Large intestine (tissue), 3 donors: ENCODE data around the gene NSUN3. TPM values are rescaled to one million over a fixed set of nuclear protein-coding genes. Genes with fewer than 3 reads are reported as not detected.

Experiments
- DNase-seq, 2 donors: peaks; one replicate each; pipeline versions ENCODE4 v3.0.0 to v3.0.0-alpha.2; 2013
- H3K27ac ChIP-seq: one replicate; pipeline ENCODE4 v1.5.1; 2013; ENCODE audit warnings: low read length
- H3K27me3 ChIP-seq: 2 replicates; pipeline ENCODE4 v1.6.1; 2013; ENCODE audit warnings: low read length; ENCODE audit not compliant: control insufficient read depth, insufficient read depth
- H3K36me3 ChIP-seq: 2 replicates; pipeline ENCODE4 v1.6.1; 2013; ENCODE audit warnings: low read length; ENCODE audit not compliant: control insufficient read depth, insufficient read depth
- H3K4me1 ChIP-seq: one replicate; pipeline ENCODE4 v1.6.1; 2013; ENCODE audit warnings: low read length; ENCODE audit not compliant: control insufficient read depth, insufficient read depth
- H3K4me3 ChIP-seq: one replicate; pipeline ENCODE4 v1.5.1; 2013; ENCODE audit warnings: low read length
- H3K9me3 ChIP-seq: one replicate; pipeline ENCODE4 v1.6.1; 2013; ENCODE audit warnings: mild to moderate bottlenecking, low read depth, low read length, moderate library complexity; ENCODE audit not compliant: control insufficient read depth
- WGBS: methylation state at CpG from one replicate; pipeline ENCODE4 v1.1.5; 2013; ENCODE audit warnings: low lambda C conversion rate; ENCODE audit not compliant: insufficient coverage; 5-methylcytosine and 5-hydroxymethylcytosine counted together
- polyA plus RNA-seq: library from polyadenylated mRNA; unstranded; fragments of 120-200 nt; gene quantifications from one replicate; pipeline ENCODE4 v1.2.1, GENCODE V29; 2013

NSUN3 gene
- polyA plus RNA-seq, 1 donor = 11.8 TPM

DNA sequence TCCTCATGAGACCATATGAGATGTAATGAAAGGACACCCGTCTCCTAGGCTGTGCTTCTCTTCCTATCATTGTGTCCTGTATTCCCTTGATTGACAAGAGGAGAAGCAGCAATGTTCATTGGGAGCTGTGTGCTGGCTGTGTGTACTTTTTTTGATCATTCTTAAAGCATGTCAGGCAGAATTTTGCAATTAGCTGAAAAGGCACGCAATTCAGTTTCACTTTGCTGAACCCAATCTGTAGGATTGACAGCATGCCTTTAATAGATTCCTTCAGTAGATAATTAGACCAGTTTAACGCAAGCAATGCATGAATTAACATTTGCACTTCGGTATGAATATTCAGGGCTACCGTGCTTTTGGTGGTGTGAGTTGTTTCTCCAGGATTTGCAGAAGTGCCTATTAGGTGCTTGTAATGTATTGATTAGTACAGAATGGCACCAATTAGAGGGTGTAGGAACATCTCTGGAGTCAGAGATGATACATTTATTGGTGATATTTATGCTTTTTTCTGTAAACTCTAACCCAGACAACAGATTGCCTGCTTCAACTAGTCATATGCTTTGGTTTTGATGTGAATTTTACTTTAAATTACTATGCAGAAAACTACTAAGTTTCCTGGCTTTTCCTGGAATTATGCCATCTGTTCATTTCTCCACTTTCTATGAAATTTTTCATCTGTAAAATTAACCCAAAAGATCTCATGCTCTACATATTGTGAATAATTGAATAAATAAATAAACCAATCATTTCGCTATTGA lies 114.3 kb downstream of the NSUN3 start:
- Histone ChIP-seq H3K4me3 (no peak overlapping the region), H3K27ac (no peak overlapping the region), H3K27me3 (no peaks in the 10 kb centered on the region), H3K36me3 (no peaks in the 10 kb centered on the region), H3K9me3 (no peaks in the 10 kb centered on the region), H3K4me1 (no peaks in the 10 kb centered on the region)
- no peak for DNase-seq
- 100% methylated on average over 1 of the region's 6 CpGs for WGBS

Other genes with a start within 250 kb of the NSUN3 start
- 43.5 TPM for gene PROS1, start 89.2 kb upstream of the NSUN3 start, polyA plus RNA-seq
- gene ARL13B, start 82.9 kb upstream of the NSUN3 start, polyA plus RNA-seq = 7.9 TPM
- 0.34 TPM for gene STX19, start 34.5 kb upstream of the NSUN3 start, polyA plus RNA-seq
- gene DHFR2, start 145 bp upstream of the NSUN3 start, polyA plus RNA-seq = 5.6 TPM